Esophagus squamous epithelium (tissue), 4 donors: ENCODE measurements around the gene TEX48.

Source experiments
- CTCF ChIP-seq, 6 experiments: fragments of 450-650 bp in 4 of 6; fragments of 200-600 bp in 2 of 6; sonication (generic) in 2 of 6; IDR thresholded peaks; one replicate each; pipeline ENCODE4 v1.5.1; 2016 to 2019; ENCODE audit warnings: antibody characterized with exemption in 6 of 6, mild to moderate bottlenecking in 4 of 6, moderate library complexity in 4 of 6
- POLR2A ChIP-seq, 4 donors: fragments of 450-650 bp; IDR thresholded peaks; one replicate each; pipeline ENCODE4 v1.6.1; 2017; ENCODE audit warnings: antibody characterized with exemption in 4 of 4, mild to moderate bottlenecking in 4 of 4, moderate library complexity in 3 of 4

- TF ChIP-seq CTCF (IDR thresholded peaks at IDR 0.05) = no peak
- no peak for TF ChIP-seq POLR2A (IDR thresholded peaks at IDR 0.05)
Observed at GRCh38 chr9:114688379-114688778, 6.4 kb upstream of the TEX48 start.
